GM19452 (cell line): ENCODE data around the gene SCN5A.
"Not testable (repeated sequence)": the region's sequence is repeated elsewhere in the genome, so short reads cannot be mapped to it uniquely, and the experiment has no call there.

Source experiments
- ATAC-seq: cut with Tn5 transposase; IDR thresholded peaks from one replicate; pipeline ENCODE4 v1.9.1; 2021; ENCODE audit not compliant: unreplicated experiment

SCN5A gene

DNA sequence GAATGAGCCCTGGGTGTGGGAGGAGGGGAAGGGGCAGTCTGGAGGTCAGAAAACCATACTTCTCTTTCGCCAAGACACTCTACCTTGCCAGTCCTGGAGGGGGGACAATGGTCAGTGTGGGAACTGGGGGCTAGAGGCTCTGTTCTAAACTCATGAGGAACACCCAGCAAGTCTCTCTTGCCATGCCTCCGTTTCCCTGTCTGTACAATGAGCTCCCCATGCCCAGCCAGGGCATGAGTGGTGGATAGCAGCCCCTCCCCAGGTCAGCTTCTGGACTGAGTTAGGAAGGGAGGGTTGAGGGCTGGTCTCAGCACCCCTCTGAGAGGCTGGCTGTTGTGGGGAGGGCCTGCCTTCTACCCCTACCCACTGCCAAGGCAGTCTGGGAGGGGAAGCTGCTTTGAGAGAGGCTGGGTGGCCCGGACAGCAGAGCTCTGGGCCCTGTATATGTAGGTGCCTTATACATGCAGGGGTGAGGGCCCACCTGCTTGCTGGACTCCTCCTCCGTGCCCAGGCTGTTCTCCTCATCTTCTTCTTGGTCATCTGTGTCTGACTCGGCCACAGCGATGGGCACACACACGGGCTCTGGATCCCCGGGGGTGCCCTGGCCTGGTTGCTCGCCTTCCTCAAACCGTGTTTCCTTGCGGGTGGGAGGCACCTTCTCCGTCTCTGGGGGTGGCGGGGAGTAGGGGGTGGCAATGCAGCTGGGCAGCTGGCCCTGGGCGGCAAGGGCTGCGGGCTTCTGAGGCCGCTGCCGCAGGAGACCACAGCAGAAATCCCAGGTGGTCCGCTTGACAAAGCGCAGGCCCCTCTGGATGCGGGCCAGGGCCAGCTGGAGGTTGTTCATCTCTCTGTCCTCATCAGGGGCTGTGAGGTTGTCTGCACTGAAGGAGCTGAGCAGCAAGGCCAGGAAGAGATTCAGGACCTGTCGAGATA, 68.8 kb downstream of the SCN5A start:
- no peak for ATAC-seq

DNA sequence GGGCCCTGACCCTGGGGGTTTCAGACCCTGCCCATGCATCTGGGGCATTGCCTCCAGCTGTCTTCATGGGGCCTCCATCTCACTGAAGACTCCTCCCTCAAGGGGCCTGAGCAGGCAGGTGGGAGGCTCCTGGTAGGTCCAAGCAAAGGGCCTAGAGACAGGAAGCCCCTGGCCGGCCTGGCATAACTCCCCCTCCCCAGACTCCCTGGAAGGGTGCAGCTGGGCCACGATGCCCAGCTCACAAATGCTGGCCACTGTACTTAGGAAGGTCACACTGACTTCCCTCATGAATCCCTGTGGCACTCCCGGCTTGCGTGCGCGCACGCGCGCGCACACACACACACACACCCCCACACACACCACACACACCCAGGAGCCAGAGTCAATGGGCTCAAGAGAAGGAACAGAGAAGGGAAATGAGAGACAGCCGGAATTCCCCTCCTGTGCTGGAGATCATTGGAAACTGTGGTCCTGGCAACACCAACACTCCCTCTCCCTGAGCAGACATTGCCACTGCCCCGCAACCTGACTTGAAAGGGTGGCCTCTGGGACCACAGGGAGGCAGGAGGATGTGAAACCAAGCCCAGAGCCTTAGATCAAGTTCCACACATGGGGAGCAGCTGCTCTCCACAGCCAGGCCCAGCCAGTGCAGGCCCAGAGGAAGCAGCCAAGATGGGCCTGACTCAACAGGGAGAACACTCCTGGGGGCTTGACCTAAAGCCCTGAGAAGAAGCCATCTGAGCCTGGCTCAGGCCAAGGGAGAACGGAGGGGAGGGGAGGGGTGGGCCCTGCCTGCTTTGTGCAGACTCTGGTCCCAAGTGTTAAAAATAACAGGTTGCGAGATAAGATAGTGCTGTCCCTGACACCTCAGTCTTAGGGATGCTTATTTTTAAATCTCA, 69.7 kb downstream of the SCN5A start:
- peak; percentile 54 for ATAC-seq

DNA sequence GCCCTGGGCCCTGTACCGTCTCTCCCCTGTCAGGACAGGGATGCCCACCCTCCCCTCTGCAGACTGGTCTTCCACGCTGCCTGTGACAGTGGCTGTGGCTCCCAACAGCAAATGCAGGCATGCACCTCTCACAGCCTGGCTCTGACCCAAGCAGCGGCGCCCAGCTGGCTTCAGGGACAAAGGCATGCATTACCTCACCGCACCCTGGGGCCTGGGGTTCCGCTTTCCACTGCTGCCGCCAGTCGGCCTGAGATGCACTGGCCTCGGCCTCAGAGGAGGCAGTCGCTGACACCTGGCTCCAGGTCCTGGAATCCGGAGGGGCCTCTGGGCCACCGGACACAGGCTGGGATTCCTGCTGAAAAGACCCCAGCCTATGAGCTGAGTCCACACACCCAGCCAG, 70.3 kb downstream of the SCN5A start:
- ATAC-seq: no peak

DNA sequence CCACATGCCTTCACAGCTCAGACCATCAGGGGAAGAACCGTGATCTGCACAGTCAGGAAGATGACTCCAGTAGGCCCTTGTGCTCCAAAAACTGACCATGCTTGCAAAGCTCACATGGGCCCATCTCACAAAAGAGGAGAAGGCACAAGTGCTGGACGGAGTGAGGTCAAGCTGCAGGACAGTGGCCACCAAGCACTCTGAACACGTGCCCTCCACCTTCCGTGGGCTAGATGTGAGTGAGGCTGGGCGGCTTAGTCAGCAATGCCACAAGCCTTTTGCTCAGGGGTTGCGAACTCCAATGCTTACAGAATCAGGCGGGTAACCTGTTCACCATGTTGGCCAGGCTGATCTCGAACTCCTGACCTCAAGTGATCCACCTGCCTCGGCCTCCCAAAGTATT, 70.9 kb downstream of the SCN5A start:
- ATAC-seq: no peak

DNA sequence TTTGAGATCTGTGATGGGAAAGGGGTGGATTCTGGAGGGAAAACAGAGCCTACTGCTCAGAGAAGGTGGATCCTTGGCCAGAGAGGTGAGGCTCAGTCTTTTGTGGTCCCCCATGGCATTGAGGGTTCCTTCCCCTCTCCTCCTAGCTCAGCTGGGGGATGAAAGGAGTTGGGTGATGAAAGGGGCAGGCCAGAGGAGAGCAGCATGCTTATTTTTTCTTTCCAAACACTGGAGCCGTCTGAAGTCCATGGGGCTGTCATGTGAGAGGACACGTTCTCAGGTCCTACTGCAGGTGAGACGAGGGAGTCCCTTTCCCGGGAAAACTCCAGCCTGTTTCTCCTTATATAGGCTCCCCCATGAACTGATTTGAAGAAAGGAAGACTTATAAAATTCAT, 71.4 kb downstream of the SCN5A start:
- ATAC-seq: no peak

DNA sequence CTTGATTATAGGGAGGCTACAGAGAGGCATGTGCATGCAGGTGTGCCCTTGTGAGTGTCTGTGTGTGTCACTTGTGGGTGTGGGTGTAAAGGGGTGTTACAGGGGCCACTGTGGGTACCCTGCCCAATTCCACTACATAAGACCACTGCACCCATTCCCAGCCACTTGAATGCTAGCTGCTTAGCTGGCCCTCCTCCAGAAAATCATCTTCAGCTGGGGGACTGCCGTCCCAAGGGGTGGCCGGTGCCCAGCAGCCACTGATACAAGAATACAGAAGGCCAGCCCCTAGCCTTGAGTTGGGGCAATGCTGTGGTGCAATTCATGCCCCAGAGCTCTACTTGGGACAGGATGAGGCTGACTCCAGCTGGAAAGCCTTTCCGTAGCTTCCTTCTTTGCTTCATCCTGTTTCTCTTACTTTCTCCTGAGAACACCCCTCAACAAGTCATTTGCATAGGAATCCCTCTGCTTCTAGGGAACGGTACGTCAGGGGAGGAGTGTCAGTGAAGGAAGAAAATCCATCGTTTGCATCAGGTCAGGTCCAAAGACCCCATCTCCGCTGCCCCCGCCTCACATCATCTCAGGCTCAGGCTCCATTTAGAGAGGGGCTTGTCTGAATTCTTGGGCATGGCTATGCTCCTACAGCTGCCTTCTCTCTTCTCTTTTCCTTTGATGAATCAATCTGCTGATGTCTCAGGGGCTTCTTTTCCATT, 72.0 kb downstream of the SCN5A start:
- no peak for ATAC-seq

DNA sequence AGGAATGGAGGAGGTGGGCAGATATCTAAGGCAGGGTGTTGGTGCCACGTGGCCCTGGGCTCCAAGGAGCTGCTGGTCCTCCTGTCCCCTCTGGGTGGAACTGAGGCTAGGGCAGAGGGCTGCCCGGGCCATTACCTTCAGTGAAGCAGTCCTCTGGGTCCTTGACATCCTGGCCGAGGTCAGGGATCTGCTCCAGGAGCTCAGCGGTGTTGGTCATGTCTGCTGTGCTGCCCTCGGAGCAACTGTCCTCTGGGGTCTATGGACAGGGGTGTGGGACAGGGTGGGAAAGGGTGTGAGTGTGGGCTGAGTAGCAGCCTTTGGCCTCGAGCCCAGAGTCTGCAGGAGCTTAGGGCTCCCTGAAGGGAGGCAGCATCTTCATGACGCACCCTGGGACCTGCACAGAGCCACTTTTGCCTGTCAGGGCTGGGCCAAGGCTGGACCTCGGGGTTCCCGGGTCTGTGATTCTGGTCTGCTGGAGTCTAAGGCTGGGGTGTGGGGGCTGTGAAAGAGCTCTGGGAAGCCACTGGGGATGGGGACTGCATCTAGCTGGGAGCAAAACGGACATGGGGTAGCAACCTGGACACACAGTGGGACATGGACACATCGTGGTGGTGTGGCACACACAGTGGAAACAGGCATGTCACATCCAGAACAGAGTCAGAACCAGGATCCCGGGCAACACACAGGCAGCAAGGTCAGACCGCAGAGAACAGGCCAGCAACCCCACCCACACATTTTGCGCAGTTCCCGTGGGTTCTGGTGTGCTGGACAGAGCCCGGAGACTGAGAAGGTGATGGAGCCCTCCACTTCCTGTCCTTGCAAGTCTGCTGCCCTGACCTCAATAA, 72.7 kb downstream of the SCN5A start:
- no peak for ATAC-seq

DNA sequence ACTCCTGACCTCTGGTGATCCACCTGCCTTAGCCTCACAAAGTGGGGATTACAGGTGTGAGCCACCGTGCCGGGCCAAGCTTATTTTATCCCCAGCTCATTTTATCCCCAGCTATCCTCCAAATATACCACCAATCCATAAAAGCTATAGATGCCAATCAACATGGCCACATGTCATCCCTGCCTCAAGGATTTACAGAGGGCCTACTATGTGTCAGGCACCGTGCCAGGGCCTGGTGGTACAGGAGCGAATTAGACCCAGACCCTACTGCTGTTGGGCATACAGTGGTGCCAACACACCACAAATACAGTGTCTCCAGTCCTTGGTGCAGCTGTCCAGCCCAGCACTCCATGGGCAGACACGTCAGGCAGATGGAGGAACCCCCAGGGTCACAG, 73.4 kb downstream of the SCN5A start:
- no peak for ATAC-seq

DNA sequence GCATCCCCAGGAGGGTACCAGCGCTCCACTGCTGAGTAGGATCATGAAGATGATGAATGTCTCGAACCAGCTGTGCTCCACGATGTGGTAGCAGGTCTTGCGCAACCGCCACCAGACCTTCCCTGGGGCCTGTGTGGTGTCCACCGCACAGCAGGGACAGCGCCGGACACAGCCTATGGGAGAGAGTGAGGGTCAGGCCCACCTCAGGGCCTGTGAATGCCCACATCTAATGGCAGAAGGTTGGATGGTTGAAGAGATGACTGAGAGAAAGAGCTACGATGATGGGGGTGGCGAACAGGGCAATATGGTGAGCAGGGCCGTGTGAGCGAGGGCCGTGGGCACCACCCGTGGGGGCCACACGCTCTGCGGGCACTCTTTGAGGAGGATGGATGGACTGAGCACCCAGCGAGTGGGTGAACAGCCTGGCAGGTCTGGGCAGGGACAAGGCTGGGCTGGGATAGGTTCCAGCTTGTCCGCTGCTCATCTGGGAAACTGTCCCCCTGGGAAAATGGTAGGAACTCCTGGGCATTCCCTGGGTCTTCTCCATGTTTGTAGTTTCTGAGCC, 74.1 kb downstream of the SCN5A start:
- no peak for ATAC-seq

DNA sequence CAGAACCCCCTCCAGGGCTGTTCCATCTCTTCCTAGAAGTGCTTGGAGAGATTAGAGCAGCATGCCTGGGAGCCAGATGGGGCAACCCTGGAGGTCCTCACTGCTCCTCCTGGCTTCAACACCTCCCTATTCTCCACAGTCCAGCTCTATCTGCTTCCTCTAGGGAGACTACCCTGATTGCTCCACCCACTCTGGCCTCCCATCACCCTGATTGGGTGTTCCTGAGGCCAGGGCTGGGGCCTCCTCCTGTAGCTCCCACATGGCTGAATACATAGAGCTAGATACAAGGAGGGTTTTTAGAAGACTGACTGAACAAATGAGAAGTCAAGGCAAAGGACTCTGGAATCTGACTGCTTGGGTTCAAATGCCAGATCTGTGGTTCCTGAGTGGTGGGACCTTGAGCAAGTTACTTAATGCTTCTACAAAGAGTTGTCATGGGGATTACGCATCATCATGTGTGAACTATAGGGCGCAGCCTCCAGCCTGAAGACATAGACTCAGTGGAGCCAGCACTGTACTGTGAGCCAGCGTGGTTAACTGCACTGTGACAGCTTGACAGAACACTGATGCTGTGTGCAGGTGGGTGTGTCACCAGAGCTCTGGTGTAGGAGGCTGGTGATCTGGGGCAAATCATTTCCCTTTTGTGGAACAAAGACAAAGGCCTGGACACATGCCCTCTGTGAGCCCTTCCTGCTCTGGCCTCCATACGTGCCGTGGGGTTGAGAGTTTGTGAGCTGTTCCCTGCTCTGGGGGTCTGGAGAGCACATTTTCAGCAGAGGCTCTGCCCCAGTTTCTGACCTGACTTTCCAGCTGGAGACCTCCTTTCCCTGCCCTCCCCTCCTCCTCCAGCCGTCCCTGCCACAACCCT, 74.8 kb downstream of the SCN5A start:
- no peak for ATAC-seq

DNA sequence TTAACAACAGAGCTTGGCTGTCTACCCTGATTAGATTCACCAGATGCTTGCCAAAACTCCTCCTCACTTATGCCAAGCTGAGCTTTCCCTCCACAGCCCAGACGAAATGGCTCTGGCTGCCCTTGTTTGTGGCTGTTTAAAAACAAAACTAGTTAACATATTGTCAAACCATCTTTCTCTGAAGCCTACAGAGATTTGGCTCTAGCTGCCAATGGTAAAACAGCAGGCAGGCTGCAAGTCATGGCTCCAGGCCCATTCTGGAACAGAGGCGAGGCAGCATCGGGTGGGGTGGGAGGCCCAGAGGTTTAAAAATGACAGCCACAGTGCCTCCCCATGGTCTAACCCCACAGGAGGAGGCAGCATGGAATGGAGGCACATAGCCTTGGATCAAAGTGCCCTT, 75.9 kb downstream of the SCN5A start:
- ATAC-seq: no peak

DNA sequence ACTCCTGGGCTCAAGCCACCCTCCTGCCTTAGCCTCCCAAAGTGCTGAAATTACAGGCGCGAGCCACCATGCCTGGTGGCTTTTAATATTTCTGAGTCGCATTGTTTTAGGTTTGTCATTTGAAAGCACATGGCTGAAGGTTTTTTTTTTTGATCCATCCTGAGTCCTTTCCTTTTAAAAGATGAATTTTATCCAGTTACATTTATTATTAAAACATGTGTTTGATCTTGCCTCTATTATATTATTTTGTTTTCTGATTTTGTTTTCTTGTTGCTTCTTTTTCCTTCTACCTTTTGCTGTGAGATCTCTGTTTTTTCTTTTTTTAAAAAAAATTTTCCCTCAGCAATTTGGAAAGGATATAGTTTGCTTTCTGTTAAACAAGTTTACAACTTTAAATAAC, 76.4 kb downstream of the SCN5A start:
- no peak for ATAC-seq

DNA sequence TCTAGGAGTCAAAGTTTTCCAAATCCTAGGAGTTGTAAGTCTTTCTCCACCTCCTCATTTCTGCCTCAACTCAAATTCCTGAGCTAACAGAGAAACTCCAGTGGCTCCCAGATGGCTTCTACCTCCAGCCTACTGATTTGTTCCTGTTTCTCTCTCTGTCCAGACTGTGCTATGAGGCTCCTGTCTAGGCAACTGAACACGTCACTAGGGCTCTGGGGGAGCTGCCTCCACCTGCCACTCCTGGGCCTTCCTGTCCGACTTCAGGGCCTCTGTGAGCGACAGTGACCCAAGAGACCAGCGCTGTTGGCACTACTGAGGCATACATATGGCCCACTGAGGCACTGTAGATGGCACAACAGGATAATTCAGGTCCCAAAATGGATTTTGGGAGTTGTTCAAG, 82.0 kb downstream of the SCN5A start:
- ATAC-seq: no peak

DNA sequence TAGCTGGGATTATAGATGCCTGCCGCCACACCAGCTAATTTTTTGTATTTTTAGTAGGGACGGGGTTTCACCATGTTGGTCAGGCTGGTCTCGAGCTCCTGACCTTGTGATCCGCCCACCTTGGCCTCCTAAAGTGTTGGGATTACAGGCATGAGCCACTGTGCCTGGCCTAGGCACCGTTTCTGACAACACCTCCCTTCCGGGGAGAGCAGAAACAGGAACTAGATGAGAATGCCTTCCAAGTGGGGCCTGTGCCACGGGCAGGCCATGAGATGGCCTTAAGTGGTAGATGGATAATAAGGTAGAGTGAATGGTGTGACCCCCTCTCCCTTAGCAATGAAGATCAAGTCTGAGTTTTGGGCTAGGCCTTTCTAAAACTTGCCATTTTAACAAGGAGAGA, 82.7 kb downstream of the SCN5A start:
- ATAC-seq: not testable (repeated sequence)

DNA sequence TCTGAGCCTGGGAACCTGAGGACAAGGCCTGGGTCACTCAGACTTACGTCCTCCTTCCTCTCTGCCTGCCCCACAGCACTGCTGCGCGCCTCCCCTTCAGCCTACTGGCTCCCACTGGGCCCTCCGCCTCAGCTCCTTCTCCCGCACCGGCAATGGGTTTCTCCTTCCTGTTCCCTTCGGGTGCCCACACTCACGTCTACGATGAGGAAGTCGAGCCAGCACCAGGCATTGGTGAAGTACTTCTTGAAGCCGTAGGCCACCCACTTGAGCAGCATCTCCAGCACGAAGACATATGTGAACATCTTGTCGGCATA, 83.3 kb downstream of the SCN5A start:
- ATAC-seq: no peak

DNA sequence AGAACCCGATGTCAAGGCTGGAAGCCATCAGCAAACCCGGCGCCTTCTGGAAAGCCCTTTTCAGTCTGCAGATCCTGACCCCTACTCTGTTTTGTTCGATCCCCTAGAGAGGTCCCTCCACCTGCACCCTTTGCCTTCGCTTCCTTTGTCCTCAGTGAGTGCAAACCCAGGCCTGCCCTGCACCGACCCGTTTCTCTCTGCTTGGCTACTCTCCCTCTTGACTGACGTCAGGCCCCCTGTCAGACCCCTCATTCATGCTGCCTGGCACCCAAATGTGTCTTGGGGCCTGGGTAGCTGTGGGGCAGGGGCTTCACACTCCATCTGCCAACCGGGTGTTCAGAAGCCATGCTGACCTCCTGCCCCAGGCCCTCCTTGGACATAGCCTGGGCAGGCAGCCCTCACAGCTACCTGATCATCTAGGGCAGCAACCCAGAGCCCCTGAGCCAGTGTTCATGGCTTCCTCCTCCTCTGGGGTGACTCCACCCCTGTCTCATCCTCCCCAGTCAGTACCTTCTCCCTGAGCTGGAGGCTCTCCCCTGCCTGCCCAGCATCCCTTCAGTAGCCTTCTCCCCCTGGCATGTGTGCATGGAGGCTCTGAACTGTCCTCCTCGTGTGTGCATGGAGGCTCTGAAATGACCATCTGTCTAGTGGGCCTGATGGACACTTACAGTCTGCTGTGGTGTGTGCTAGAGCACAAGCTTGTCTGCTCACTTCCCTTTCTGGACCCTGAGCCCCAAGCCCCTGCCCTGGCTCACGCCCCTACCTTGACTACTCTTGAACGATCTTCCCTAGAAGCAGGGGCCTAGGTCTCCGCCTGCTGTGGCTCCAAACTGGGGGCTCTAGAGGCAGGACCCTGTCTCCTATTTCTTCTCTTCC, 83.9 kb downstream of the SCN5A start:
- no peak for ATAC-seq

DNA sequence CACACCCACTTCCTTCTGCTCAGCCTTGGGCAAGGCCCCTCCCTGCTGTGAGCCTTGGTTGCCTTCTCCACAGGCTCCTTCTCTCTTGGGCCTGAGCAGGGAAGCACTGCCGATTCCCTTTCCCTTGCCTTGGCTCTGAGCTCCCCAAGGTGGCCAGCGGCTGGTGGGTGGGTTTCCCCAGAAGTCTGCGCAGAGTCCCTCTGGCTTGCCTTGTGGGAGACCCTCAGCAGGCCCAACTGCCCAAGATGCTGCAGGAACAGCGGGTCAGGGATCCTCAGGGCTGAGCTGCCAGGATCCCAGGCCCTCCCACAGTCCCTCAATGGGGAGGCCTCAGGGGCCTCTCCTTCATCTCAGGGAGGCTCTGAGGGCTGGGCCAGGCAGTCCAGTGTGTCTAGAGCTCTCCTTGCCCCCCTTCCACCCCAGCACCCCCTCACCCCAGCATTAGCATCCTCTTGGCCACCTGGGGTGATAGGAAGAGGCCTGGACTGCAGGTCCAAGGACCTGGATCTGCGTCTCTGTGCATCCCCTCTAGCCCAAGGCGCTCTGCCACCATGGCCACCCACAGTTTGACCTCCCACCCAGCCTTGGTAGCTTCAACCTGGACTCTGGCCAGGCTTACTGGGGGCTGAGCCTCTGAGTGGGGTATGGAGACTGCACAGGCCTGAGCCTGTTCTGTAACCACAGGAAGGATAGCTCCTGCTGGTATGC, 84.7 kb downstream of the SCN5A start:
- no peak for ATAC-seq

DNA sequence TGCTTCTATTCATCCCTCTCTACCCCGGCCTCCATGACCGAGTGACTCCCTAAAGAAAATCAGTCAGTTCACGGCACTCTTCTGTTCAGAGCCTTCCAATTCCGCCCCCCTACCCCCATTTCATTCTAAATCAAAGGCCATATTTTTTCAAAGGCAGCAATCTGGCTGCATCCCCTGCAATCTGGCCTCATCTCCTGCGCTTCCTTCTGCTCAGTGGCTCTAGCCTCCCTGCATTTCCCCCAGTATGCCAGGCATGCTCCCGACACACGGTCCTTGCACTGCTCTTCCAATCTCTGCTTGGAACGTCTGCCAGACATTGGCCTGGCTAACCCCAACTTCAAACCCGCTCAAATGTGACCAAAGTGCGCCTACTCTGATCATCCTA, 85.6 kb downstream of the SCN5A start:
- no peak for ATAC-seq
